WTC11 (cell line): ENCODE measurements around the gene MEX3D.

ENCODE experiments used
- CREB1 ChIP-seq: sonication (generic); formaldehyde crosslinking; IDR thresholded peaks from 2 replicates; pipeline ENCODE4 v1.8.0; 2023; ENCODE audit warnings: mild to moderate bottlenecking, missing genetic modification reagents
- CTCF ChIP-seq: fragments of 200-600 bp; IDR thresholded peaks from 2 replicates; pipeline ENCODE4 v1.8.0; 2022; ENCODE audit warnings: antibody characterized with exemption
- E2F1 ChIP-seq: sonication (generic); formaldehyde crosslinking; IDR thresholded peaks from 2 replicates; pipeline ENCODE4 v1.8.0; 2022; ENCODE audit warnings: mild to moderate bottlenecking, missing genetic modification reagents
- ELF4 ChIP-seq: sonication (generic); formaldehyde crosslinking; IDR thresholded peaks from 2 replicates; pipeline ENCODE4 v1.8.1; 2022; ENCODE audit warnings: low read depth, mild to moderate bottlenecking, moderate library complexity, missing genetic modification reagents
- GABPB1 ChIP-seq: sonication (generic); formaldehyde crosslinking; IDR thresholded peaks from 2 replicates; pipeline ENCODE4 v1.8.1; 2023; ENCODE audit warnings: mild to moderate bottlenecking, missing genetic modification reagents
- NR1H2 ChIP-seq: sonication (generic); formaldehyde crosslinking; IDR thresholded peaks from 2 replicates; pipeline ENCODE4 v1.9.0; 2021; ENCODE audit warnings: mild to moderate bottlenecking, moderate library complexity, missing genetic modification reagents
- ZNF281 ChIP-seq: sonication (generic); formaldehyde crosslinking; IDR thresholded peaks from 2 replicates; pipeline ENCODE4 v1.8.0; 2023; ENCODE audit warnings: mild to moderate bottlenecking, missing genetic modification reagents

- TF ChIP-seq ELF4 (CRISPR knock-in tag) (no peak), CTCF (no peak), GABPB1 (CRISPR knock-in tag) (no peak), NR1H2 (CRISPR knock-in tag) (no peak), CREB1 (CRISPR knock-in tag) (no peak), E2F1 (CRISPR knock-in tag) (no peak), ZNF281 (CRISPR knock-in tag) (no peak)
These were observed 30.8 kb upstream of the MEX3D start for GRCh38 chr19:1598777-1599459.
